HG02943 (cell line): ENCODE measurements around the gene TAPBPL.
"Not testable (repeated sequence)": the region's sequence is repeated elsewhere in the genome, so short reads cannot be mapped to it uniquely, and the experiment has no call there.

Experiments used
- ATAC-seq: cut with Tn5 transposase; IDR thresholded peaks from one replicate; pipeline ENCODE4 v1.9.1; 2021; ENCODE audit warnings: mild to moderate bottlenecking, low read depth, moderate library complexity; ENCODE audit not compliant: unreplicated experiment

TAPBPL gene, protein sequence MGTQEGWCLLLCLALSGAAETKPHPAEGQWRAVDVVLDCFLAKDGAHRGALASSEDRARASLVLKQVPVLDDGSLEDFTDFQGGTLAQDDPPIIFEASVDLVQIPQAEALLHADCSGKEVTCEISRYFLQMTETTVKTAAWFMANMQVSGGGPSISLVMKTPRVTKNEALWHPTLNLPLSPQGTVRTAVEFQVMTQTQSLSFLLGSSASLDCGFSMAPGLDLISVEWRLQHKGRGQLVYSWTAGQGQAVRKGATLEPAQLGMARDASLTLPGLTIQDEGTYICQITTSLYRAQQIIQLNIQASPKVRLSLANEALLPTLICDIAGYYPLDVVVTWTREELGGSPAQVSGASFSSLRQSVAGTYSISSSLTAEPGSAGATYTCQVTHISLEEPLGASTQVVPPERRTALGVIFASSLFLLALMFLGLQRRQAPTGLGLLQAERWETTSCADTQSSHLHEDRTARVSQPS

DNA sequence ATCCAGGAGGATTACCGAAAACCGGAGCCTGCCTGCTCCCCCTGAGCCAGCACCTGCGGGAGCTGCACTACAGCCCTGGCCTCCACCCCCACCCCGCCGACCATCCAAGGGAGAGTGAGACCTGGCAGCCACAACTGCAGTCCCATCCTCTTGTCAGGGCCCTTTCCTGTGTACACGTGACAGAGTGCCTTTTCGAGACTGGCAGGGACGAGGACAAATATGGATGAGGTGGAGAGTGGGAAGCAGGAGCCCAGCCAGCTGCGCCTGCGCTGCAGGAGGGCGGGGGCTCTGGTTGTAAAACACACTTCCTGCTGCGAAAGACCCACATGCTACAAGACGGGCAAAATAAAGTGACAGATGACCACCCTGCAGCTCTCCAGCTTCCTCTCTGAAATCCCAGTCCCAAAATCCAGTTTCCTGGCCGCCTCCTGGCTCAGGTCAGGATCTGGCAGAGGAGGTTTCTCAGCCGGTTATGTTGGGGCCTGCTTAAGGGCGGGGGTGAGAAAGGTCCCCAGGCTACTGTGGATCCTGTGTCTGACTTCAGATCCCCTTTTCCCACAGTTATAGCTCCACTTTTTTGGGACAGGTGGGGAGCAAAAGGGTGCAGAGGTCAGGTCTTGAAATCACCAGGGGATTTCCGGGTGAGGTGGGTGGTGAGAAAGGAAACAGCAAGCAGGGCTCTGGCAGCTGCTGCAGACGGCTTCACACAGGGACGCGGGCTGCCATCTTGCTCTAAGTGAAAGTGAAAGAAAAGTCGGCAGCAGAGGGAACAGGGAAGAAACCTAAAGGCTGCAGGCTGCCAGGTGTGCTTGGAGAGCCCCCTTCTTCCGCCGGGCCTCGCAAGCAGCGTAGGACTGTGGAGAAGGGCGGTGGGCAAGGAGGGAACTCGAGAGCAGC is at the start of gene TAPBPL:
Gene TAPBPL, plus strand, starts transcription at position 695 of the 897 bp plus-strand sequence. CDS start 207 bp downstream, outside the sequence.
- peak; percentile 70 for ATAC-seq

DNA sequence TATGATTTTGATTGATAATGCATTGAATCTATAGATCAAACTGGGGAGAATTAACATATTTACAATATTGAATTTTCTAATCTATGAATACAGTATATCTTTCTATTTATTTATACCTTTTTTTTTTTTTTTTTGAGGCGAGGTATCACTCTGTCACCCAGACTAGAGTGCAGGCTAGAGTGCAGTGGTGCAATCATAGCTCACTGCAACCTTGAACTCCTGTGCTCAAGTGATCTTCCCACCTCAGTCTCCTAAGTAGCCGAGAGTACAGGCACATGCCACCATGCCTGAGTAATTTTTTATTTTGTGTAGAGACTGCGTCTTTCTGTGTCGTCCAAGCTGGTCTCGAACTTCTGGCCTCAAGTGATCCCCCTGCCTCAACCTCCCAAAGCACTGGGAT is 47.5 kb upstream of the TAPBPL start:
- ATAC-seq, result no peak

DNA sequence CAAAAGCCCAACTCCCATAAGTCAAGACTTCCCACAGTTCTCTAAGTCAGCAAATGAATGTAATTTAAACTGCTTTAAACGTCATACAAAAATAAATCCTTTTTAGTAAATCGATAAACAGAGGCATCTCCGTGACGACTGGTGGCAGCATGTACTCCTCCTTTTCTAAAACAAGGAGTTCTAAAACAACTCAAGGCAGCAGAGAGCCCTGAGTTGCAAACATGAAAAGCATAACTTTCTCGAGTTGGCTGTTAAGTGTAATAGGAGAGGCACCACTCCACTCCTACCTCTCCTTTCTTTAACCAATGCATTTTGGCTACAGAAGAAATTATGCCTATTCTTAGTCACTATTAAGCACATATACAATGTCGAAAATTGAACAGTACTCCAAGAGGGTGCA is 45.9 kb upstream of the TAPBPL start:
- ATAC-seq, result no peak

DNA sequence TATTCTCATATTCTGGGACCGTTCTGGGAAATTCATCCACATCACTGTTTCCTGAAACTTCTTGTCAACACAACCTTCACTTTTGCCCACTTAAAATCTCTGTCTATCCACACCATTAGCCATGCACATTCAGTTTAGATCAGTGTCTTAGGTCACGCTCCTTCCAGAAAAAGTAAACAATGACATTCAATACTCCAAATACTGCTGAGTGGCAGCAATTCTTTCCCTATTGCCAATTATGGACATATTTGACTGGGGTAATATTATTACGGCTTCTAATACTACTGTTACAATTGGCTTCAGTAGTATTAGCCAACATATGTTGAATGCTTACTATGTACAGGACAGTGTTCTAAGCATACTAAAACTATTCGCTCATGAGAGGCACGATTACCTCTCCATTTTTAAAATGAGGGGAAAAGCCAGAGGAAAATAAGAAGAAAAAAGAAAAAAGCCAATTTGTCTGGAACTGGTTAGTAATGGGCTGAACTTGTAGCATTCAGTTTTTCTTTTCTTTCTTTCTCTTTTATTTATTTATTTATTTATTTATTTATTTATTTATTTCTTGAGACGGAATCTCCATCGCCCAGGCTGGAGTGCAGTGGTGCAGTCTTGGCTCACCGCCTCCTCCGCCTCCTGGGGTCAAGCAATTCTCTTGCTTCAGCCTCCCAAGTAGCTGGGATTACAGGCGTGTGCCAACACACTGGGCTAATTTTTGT is 44.4 kb upstream of the TAPBPL start:
- no peak for ATAC-seq

DNA sequence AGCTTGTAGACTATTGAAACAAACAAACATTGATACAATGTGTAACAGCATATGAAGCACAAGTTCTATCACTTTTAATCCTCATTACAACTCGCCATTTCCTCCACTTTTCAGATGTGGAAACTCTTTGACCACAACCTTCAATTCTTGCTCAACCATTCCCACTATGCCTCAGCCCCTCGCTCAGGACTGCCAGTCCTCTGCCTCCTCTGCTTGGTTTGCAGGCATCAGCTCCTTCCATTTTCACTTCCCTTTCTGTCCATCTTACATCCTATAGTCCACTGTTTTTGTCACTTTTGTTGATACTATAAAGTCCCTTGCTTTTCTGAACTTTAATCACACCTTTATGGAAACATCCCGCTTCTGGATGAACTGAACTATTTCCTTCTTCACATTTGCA is 35.2 kb upstream of the TAPBPL start:
- no peak for ATAC-seq

DNA sequence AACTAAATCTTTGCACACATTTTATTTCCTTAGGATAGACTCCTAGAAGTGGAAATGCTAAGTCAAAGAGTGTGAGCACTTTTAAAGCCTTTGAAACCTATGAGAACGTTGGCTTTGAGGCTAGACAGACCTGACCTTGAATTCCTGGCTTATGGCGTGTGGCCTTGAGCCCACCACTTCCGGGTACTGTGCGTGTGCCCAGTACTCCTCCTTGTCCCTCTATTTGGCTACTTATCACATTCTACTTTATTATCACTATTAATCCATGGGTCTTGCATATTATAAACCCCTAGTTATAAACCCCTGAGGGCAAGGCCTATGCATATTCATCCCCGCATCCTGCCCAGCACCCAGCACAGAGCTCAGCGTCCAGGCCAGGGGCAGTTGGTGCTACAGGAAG is 33.0 kb upstream of the TAPBPL start:
- ATAC-seq, result no peak

DNA sequence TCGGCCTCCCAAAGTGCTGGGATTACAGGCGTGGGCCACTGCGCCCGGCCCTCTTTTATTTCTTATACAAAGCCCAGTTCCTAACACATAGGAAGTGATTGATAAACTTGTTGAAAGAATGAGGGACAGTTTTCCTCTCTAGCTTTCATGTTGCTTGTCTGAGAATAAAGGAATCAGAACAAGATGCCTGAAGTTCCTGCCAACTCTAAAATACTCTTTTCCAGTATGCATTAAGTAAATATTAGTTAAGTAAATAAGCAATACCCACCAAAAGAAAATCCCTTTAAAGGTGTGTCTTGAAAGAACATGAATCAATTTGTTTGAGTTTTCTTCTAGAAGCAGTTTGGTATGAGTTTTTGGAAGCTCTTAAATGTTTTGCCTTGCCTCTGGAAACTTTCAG is 31.5 kb upstream of the TAPBPL start:
- no peak for ATAC-seq

DNA sequence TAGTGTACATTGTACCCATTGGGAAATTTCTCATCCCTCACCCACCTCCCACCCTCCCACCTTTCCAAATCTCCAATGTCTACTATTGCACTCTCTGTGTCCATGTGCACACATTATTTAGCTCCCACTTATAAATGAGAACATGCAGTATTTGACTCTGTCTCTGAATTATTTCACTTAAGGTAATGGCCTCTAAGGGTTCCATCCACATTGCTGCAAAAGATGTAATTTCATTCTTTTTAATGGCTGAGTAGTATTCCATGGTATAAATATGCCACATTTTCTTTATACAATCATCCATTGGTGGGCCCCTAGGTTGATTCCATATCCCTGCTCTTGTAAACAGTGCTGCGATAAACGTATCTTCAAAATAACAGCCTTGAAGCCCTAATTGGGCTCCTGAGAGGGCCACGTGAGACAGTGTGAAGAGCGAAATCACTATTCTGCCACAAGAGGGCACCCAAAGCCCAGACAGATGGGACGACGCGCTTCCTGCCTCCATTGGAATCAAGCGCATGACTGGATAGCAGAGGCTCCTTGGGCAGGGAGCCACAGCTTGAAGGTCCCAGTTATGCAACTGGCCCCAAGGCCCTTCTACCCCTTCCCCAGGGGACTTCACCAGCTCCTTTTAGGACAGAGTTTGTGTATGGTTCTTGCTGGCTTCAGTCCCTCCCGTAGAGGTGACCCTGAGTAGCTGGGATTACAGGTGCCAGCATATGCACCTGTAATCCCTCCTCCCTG is 28.4 kb upstream of the TAPBPL start:
- ATAC-seq, result no peak

DNA sequence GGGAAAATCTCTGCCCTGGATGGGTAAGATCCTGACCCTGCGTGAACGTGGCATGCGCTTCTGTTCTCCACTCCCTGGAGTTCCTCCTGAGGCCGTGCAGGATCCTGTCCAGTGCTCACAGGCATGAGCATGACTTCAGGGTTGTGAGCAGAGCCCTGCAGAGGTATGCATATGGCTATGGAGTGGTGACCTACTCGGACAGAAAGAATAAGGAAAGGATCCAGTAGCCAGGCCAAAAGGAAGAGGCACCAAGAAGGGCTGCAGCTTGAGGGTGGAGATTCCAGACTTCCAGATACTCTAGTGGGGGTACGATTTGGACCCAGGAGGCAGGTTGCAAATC is 27.9 kb upstream of the TAPBPL start:
- no peak for ATAC-seq

DNA sequence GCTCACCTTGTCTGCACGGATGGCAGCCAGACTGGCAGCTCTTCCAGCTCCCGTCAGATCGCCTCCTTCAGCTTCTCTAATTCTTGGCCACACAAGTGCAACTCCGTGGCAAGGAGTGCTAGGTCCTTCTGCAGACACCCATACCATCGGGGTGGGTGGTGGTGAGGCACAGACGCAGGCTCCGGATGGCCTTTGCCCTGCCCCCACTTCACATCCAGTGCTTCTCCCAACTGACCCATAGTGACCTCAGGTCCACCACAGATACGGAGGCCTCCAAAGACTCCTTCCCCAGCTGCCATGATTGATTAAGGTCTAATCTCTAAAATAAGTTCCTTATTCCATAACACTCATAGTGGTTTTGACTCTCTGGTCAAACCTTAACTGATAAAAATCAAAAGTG is 27.0 kb upstream of the TAPBPL start:
- no peak for ATAC-seq

DNA sequence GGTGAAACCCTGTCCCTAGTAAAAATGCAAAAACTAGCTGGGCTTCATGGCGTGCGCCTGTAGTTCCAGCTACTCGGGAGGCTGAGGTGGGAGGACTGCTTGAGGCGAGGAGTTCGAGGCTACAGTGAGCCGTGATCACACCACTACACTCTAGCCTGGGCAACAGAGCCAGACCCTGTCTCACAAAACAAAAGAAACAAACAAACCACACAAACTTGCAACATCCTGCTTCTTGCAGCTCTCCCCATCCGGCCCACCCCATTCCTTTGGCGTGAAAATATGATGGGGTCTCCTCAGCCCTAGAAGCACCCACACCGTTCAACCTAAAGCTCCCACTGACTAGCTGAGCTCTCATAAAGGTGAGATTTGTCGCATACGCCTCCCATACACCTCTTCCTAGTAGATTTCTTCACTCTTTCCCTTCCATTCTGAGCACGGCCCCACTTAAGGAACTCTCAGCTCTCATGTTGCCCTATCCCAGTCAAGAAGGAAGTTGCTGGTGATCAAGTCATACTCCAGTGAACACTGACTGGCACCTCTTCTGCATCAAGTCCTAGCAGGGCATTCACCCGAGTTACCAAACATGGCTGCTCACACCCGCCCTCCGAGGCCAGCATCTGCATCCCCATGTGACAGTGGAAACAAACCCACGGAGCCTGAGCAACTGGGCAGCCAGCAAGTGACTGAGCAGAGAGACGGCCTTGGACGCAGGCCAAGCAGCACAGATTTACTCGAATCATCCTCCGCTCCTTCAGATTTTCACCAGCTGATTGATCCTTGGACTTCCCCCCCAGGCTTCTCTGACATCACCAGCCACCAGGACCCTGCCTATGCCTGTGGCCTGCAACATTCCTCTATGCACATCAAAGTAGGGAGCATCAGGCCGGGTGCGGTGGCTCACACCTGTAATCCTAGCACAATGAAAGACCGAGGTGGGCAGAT is 26.0 kb upstream of the TAPBPL start:
- ATAC-seq, result no peak

DNA sequence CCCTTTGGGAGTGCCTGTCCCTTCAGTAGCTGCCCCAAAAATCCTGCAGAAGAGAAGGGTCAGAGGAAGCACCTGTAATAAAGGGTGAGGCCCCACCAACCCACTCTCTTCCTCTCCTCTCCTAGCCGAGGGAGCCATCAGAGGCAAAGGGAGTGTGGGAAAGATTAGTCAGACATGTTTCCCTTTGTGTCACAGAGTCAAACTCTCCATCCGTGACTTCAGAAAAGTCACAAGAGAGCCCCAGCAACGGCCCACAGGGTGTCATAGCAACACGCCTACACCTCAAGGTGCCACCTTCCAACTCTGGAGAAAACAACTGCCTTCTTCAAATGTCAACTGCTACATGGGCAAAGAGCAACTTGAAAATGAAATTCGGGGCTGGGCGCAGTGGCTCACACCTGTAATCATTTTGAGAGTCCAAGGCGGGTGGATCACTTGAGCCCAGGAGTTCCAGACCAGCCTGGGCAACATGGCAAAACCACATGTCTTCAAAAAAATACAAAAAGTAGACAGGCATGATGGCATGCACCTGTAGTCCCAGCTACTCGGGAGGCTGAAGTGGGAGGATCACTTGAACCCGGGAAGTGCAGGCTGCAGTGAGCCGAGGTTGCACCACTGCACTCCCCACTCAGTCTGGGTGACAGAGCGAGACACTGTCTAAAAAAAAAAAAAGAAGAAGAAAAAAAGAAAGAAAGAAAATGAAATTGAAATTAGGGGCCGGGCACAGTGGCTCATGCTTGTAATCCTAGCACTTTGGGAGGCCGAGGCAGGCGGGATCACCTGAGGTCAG is 24.8 kb upstream of the TAPBPL start:
- ATAC-seq, result peak; percentile 53

DNA sequence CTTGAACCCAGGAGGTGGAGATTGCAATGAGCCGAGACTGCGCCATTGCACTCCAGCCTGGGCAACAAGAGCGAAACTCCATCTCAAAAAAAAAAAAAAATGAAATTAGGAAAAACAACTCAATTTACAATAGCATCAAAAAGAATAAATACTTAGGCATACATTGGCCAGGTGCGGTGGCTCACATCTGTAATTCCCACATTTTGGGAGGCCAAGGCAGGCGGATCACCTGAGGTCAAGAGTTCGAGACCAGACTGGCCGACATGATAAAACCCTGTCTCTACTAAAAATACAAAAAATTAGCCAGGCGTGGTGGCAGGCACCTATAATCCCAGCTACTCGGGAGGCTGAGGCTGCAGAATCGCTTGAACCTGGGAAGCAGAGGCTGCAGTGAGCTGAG is 24.0 kb upstream of the TAPBPL start:
- not testable (repeated sequence) for ATAC-seq

DNA sequence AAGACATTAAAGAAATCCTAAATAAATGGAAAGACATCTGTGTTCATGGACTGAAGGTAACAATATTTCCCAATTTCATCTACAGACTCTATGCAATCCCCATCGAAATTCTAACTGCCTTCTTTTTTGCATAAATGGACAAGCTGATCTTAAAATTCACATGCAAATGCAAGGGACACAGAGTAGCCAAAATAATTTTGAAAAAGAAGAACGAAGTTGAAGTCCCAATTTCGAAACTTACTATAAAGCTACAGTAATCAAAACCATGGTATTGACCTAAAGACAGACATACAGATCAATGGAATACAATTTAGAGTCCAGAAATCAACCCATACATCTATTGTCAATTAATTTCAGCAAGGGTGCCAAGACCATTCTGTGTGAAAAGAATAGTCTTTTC is 23.5 kb upstream of the TAPBPL start:
- ATAC-seq, result no peak

DNA sequence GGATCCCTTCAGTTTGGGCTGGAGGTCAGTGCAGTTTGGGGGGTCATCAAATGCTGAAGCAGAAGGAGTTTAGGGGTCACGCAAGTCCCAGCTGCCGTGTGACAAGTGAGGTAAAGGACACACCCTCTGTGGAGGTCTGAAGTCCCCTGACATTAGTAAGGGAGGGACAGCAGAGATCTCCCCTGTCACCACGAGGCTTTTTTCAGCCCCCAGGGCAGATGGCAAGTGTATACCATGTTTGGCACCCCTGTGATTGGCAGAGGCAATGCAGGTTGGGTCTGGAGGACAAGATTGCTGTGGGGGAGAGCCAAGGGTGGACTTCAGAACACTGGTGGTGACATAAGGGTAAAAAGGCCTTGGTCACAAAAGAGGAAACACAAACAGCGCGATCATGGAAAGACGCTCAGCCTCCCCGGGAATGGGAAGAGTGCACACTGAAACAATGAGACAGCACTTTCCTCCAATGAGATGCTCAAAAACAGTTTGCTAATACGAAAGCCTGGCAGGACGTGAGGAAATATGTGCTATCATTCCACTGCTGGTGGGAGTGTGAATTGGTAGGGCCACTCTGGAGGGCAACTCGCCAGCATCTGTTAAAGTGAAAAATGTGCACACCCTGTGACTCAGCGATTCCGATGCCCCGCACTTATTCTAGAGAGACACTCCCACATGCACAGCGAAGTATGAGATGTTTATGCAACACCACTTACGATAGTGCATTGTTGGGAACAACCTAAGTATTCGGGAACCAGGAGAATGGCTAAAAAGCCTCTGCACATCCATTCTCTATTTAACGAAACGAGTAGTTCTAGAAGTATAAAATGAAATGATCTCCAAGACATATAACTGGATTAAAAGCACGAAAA is 21.5 kb upstream of the TAPBPL start:
- no peak for ATAC-seq

DNA sequence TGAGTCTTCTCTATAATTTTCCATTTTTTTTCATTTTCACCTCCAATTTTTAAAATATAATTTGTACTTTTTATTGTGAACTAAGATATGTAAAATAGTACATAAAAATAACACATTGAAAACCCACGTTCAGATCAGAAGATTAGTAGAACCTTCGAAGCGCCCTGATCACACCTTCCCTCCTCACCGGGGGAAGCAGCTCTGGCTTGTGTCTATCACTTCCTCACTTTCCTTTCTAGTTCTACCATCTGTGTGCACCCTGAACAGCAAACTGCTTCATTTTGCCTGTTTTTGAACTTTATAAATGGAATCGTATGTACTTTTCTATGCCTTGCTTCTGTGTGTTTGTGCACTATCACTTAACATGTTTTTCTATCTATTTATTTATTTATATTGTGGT is 18.9 kb upstream of the TAPBPL start:
- ATAC-seq, result no peak
